NT2/D1 (cell line): ENCODE measurements around the gene SRGAP1.

Source experiments
- SUZ12 ChIP-seq: IDR thresholded peaks from 2 replicates; pipeline ENCODE4 v1.6.1; 2011; ENCODE audit not compliant: insufficient read length, insufficient read depth; ENCODE audit errors: extremely low read depth
- YY1 ChIP-seq: IDR thresholded peaks from 2 replicates; pipeline ENCODE4 v1.6.1; 2011; ENCODE audit not compliant: insufficient read length, insufficient read depth
- ZNF274 ChIP-seq: IDR thresholded peaks from 2 replicates; pipeline ENCODE4 v1.6.1; 2011; ENCODE audit warnings: mild to moderate bottlenecking, low read depth, low read length

DNA sequence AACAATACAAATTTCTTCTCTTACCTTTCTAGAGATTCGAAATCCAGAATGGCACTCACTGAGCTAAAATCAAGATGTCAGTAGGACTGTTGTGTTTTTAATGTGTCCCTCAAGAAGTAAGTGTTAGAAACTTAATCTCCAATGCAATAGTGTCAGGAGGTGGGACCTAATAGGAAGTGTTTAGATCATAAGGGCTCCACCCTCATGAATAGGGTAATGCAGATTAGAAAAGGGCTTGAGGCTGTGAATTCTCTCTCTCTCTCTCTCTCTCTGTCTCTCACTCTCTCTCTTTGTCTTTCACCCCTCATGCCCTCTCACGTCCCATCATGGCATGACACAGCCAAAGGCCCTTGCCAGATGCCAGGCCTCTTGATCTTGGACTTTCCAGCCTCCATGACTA, 15.6 kb upstream of the SRGAP1 start:
- TF ChIP-seq YY1, result no peak
- TF ChIP-seq ZNF274, result no peak
- no peak for TF ChIP-seq SUZ12
